Right lung (tissue), 5 donors: ENCODE data around the gene TBC1D9B. TPM values are rescaled to one million over a fixed set of nuclear protein-coding genes. Genes with fewer than 3 reads are reported as not detected.
"Not testable (repeated sequence)": the region's sequence is repeated elsewhere in the genome, so short reads cannot be mapped to it uniquely, and the experiment has no call there.

Experiments
- DNase-seq, 2 donors: peaks; one replicate each; pipeline ENCODE4 v3.0.0-alpha.2; 2013
- polyA plus RNA-seq, 5 donors: library from polyadenylated mRNA; unstranded; fragments of 120-200 nt; gene quantifications; one replicate each; pipeline versions ENCODE4 v1.2.1 to v1.2.3, GENCODE V29; 2013; ENCODE audit warnings: inconsistent platforms in 1 of 5, low replicate concordance in 1 of 5; ENCODE audit not compliant: insufficient read length in 5 of 5, insufficient read depth in 1 of 5

The TBC1D9B gene
- polyA plus RNA-seq, 5 donors: 76.3 to 100 (median 89.1) TPM

GRCh38 chr5:179839328-179840256 is 68.1 kb downstream of the TBC1D9B start:
- DNase-seq: no peak

- no peak for DNase-seq
These were observed 70.4 kb downstream of the TBC1D9B start for GRCh38 chr5:179837076-179838011.

- DNase-seq: no peak
These were observed 71.3 kb downstream of the TBC1D9B start for GRCh38 chr5:179836225-179837019.

DNA sequence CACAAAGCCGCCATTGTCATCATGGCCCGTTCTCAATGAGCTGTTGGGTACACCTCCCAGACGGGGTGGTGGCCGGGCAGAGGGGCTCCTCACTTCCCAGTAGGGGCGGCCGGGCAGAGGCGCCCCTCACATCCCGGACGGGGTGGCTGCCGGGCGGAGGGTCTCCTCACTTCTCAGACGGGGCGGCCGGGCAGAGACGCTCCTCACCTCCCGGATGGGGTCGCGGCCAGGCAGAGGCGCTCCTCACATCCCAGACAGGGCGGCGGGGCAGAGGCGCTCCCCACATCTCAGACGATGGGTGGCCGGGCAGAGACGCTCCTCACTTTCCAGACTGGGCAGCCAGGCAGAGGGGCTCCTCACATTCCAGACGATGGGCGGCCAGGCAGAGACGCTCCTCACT is 72.8 kb downstream of the TBC1D9B start:
- DNase-seq: not testable (repeated sequence)

- DNase-seq: no peak
These were observed 73.6 kb downstream of the TBC1D9B start for GRCh38 chr5:179834120-179834519.

DNA sequence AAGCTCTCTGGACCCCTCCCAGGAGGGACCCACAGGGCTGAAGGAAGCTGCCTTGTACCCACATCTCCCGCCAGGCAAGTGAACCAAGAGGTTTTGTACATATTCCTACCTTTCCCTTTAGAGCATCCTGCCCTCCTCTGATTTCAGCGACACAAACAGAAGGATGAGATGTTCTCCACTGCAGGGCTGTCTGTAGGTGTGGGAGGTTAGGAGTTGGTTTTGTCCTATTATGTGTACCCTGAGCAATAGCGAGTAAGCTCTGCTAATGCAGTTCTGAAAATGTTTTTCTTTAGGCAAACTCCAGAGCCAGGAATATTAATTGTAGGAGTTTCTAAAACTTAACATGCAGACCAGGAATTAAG is 74.0 kb downstream of the TBC1D9B start:
- DNase-seq: no peak

DNA sequence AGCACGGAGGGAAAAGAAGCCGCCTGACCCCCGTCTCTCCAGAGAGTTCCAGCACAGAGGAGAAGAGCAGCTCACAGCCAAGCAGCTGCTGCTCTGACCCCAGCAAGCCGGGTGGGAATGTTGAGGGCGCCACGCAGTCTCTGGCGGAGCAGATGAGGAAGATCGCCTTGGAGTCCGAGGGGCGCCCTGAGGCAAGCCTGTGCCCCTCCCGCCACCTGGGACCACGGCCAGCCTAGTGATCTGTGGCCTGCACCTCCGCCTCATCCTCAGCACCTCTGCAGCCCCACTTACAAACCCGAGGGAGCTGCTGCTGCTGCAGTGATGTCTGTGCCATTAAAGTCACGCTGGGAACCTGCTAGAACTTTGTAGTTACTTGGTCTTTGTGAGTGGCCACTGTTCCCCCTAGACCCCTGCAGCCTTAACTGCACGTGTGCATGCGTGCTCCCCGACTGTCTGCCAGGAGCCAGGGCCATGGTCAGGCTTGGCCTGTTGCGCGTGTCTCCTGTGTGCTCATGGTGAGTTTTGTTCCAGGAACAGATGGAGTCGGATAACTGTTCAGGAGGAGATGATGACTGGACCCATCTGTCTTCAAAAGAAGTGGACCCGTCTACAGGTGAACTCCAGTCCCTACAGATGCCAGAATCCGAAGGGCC is 74.5 kb downstream of the TBC1D9B start:
- DNase-seq: no peak

DNA sequence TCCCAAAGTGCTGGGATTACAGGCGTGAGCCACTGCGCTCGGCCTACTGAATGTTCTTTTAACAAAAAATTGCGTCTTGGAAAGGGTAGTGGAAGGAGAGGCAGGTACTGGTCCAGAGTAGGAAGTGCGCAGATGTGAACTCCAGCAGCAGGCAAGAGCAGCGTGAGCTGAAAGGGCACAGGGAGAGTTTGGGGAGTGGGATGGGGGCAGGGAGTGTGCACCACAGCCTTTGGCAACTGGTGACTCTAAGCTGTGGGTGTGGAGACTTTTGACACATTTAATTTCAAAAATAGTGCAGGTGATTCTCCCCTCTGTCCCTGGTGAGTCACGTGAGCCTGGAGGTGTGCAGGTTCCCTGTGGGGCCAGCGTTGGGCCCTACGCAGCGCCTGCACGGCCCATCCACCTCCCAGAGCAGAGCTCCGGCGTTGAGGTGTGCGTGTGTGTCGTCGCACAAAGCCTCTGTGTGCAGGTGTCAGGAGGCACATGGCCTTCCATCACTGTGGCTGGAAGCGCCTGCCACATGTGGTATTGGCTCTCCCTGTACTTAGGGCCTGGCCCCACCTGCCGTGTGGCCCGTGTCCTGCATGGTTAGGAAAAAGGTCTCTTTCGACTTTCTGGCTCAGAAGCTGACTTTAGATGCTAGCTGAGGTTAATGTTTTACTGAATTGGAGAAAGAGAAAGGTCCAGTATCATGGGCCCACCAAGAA is 75.5 kb downstream of the TBC1D9B start:
- no peak for DNase-seq

- DNase-seq: no peak
These were observed 76.8 kb downstream of the TBC1D9B start for GRCh38 chr5:179830818-179831468.

- DNase-seq: no peak
These were observed 77.8 kb downstream of the TBC1D9B start for GRCh38 chr5:179829732-179830435.

- no peak for DNase-seq
These were observed 78.8 kb downstream of the TBC1D9B start for GRCh38 chr5:179828756-179829421.

DNA sequence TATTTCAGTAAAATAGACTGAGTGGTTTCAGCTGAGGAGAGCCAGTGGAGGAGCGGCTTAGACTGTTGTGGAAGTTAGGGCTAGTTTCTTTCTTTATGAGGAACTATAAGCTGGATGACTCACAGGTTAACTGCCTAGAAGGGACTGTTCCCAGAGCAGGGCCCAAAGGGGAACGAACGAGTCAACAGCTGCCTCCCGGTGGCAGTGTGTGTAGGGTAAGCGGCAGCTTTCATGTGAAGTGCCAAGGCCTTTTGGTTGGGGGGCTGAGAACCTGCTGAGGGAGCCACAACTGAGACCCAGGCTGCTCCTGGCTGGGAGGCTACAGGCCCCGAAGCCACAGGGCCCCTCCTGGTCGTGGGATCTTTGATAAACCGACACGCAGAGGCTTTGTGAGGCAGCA is 80.0 kb downstream of the TBC1D9B start:
- DNase-seq: no peak

- no peak for DNase-seq
These were observed 82.0 kb downstream of the TBC1D9B start for GRCh38 chr5:179825655-179826182.

- DNase-seq: no peak
These were observed 83.0 kb downstream of the TBC1D9B start for GRCh38 chr5:179824745-179825112.

GRCh38 chr5:179823937-179824744 is 83.6 kb downstream of the TBC1D9B start:
- no peak for DNase-seq

- no peak for DNase-seq
These were observed 85.2 kb downstream of the TBC1D9B start for GRCh38 chr5:179822444-179822990.

DNA sequence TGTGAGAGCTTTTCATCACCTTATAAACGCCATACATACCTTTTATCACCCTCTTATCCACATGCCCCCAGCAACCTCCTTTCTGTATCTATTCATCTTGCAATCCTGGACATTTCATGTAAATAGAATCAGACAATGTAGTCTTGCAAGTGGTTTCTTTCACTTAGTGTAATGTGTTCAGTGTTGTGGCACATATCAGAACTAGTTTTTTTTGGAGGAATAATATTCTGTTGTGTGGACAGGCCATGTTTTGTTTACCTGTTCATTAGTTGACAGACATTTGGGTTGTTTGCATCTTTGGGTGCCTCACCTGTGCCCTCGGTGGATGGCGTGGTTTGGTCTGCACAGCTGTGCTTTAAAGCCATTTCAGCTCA is 85.7 kb downstream of the TBC1D9B start:
- no peak for DNase-seq
